MM.1S (cell line): ENCODE results near the gene USP47.

Source experiments
- EZH2 ChIP-seq: fragments of 300-600 bp; sonication (generic); optimal IDR thresholded peaks from 2 replicates; pipeline ENCODE3; 2017; ENCODE audit warnings: low read depth, mild to moderate bottlenecking, antibody characterized with exemption, low read length, mixed read lengths
- EZH2phosphoT487 ChIP-seq: fragments of 300-600 bp; sonication (generic); IDR thresholded peaks from 2 replicates; pipeline ENCODE4 v1.6.1; 2018; ENCODE audit warnings: antibody characterized with exemption, low read length
- TF ChIP-seq, protein P1 (sequence below): fragments of 300-600 bp; sonication (generic); IDR thresholded peaks from 2 replicates; pipeline ENCODE4 v1.5.1; 2016; ENCODE audit warnings: antibody characterized with exemption, low read length, mixed read lengths

DNA sequence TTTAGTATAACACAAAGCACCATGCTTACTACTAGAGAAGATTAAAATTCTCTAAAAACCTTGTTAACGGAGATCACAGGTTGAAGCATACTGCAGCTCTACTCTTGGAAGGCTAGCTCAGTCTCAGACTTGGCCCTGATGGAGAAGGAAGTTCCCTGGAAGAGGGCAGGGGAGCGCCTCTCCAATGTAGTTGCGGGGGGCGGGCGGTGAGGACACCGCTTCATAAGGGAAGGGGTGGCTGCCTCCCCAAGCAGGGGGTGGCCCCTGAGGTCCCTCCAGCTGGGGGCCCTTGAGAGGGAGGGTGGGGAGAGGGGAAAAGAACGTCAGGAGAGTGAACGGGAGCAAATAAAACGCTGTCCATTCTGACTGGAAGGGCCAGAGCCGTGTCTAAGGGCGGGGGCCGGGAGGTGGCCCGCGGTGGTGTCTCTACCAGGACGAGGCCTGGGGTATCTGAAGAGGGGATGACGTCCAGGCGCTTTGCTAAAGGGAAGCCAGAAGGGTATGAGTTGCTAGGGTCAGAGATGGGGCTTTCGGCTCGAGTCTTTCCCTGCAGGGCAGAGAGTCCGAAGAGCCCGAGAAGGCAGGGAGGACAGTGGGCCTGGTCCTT lies 553 bp upstream of the USP47 start:
- TF ChIP-seq, protein P1, sequence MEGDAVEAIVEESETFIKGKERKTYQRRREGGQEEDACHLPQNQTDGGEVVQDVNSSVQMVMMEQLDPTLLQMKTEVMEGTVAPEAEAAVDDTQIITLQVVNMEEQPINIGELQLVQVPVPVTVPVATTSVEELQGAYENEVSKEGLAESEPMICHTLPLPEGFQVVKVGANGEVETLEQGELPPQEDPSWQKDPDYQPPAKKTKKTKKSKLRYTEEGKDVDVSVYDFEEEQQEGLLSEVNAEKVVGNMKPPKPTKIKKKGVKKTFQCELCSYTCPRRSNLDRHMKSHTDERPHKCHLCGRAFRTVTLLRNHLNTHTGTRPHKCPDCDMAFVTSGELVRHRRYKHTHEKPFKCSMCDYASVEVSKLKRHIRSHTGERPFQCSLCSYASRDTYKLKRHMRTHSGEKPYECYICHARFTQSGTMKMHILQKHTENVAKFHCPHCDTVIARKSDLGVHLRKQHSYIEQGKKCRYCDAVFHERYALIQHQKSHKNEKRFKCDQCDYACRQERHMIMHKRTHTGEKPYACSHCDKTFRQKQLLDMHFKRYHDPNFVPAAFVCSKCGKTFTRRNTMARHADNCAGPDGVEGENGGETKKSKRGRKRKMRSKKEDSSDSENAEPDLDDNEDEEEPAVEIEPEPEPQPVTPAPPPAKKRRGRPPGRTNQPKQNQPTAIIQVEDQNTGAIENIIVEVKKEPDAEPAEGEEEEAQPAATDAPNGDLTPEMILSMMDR: no peak
- no peak for TF ChIP-seq EZH2
- TF ChIP-seq EZH2phosphoT487: no peak
